ENCODE measurements around the gene RPS16. TPM values are rescaled to one million over a fixed set of nuclear protein-coding genes. Genes with fewer than 3 reads are reported as not detected.

The RPS16 gene
- total and polyA plus RNA-seq, 2 of the 13 experiments (the other 11 are each of a cell fraction or from before 2014, with no cell fraction given) = 488 to 2,583 TPM

DNA sequence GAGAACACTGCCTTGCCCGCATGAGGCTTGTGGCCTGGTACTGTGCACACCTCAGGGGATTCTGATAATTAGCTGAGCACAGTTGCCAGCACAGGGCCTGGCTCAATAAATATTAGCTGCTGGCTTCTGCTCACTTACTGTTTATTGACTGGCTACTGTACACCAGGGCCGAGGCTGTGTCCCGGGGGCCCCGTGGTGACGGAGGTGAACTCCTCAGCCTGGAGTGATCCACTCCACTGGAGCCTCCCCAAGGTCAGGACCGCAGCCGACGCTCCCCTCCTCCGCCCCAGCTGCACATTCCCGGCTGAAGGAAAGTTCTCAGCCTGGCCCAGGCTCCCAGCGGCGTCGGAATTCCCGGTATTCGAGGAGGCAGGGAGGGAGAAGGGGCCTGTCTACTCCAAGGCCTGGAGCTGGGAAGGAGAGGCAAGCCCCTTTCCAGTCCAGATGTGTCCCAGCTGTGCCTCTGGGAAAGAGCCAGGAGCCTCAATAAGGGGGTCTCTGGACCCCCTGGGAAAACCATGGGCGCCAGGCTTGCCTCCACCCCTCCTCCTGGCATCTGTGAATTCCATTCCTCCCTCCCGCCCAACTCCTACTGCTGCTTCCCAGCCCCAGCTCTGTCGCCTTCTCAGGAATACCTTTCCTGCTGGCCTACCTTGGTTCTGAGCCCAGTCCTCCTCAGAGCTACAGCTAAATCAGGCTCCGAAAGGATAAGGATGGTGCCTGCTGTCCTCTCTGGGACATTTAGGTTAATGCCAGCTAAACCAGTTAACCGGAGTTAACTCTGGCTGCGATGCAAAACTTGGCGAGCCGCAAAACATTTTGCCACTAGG is 7.3 kb downstream of the RPS16 start (continued):
- TF ChIP-seq, protein P1, sequence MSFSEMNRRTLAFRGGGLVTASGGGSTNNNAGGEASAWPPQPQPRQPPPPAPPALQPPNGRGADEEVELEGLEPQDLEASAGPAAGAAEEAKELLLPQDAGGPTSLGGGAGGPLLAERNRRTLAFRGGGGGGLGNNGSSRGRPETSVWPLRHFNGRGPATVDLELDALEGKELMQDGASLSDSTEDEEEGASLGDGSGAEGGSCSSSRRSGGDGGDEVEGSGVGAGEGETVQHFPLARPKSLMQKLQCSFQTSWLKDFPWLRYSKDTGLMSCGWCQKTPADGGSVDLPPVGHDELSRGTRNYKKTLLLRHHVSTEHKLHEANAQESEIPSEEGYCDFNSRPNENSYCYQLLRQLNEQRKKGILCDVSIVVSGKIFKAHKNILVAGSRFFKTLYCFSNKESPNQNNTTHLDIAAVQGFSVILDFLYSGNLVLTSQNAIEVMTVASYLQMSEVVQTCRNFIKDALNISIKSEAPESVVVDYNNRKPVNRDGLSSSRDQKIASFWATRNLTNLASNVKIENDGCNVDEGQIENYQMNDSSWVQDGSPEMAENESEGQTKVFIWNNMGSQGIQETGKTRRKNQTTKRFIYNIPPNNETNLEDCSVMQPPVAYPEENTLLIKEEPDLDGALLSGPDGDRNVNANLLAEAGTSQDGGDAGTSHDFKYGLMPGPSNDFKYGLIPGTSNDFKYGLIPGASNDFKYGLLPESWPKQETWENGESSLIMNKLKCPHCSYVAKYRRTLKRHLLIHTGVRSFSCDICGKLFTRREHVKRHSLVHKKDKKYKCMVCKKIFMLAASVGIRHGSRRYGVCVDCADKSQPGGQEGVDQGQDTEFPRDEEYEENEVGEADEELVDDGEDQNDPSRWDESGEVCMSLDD (CRISPR knock-in tag; IDR thresholded peaks at IDR 0.05; ENCODE audit: borderline replicate concordance) = no peak
- TF ChIP-seq, protein P2, sequence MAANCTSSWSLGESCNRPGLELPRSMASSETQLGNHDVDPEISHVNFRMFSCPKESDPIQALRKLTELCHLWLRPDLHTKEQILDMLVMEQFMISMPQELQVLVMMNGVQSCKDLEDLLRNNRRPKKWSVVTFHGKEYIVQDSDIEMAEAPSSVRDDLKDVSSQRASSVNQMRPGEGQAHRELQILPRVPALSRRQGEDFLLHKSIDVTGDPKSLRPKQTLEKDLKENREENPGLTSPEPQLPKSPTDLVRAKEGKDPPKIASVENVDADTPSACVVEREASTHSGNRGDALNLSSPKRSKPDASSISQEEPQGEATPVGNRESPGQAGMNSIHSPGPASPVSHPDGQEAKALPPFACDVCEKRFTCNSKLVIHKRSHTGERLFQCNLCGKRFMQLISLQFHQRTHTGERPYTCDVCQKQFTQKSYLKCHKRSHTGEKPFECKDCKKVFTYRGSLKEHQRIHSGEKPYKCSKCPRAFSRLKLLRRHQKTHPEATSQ (CRISPR knock-in tag; IDR thresholded peaks at IDR 0.05; ENCODE audit: borderline replicate concordance) = no peak
- no peak for TF ChIP-seq U2AF2 (IDR thresholded peaks at IDR 0.05; ENCODE audit: low read depth, low read length)
- TF ChIP-seq NR2F1 (CRISPR knock-in tag; IDR thresholded peaks at IDR 0.05) = no peak
- TF ChIP-seq, protein P3, sequence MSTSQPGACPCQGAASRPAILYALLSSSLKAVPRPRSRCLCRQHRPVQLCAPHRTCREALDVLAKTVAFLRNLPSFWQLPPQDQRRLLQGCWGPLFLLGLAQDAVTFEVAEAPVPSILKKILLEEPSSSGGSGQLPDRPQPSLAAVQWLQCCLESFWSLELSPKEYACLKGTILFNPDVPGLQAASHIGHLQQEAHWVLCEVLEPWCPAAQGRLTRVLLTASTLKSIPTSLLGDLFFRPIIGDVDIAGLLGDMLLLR (CRISPR knock-in tag; IDR thresholded peaks at IDR 0.05) = no peak
- TF ChIP-seq DPF2 (CRISPR knock-in tag; IDR thresholded peaks at IDR 0.05; ENCODE audit: borderline replicate concordance, low read depth) = no peak
- TF ChIP-seq GABPB1 (CRISPR knock-in tag; IDR thresholded peaks at IDR 0.05) = 0 out of 2 replicates have a peak, but pooled peaks have one; percentile 38
- TF ChIP-seq EZH2 (conservative IDR thresholded peaks at IDR 0.05; ENCODE audit: low read depth, low read length) = no peak
- TF ChIP-seq, protein P4, sequence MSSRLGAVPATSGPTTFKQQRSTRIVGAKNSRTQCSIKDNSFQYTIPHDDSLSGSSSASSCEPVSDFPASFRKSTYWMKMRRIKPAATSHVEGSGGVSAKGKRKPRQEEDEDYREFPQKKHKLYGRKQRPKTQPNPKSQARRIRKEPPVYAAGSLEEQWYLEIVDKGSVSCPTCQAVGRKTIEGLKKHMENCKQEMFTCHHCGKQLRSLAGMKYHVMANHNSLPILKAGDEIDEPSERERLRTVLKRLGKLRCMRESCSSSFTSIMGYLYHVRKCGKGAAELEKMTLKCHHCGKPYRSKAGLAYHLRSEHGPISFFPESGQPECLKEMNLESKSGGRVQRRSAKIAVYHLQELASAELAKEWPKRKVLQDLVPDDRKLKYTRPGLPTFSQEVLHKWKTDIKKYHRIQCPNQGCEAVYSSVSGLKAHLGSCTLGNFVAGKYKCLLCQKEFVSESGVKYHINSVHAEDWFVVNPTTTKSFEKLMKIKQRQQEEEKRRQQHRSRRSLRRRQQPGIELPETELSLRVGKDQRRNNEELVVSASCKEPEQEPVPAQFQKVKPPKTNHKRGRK (CRISPR knock-in tag; IDR thresholded peaks at IDR 0.05) = no peak
- no peak for TF ChIP-seq RELA (CRISPR knock-in tag; IDR thresholded peaks at IDR 0.05)
- no peak for TF ChIP-seq ZNF383 (CRISPR knock-in tag; IDR thresholded peaks at IDR 0.05; ENCODE audit: borderline replicate concordance)
- no peak for TF ChIP-seq ZZZ3 (CRISPR knock-in tag; IDR thresholded peaks at IDR 0.05; ENCODE audit: borderline replicate concordance)
- TF ChIP-seq ZNF709 (CRISPR knock-in tag; IDR thresholded peaks at IDR 0.05) = no peak
- no peak for TF ChIP-seq TAF15 (IDR thresholded peaks at IDR 0.05; ENCODE audit: low read depth, low read length, poor library complexity, severe bottlenecking)
- TF ChIP-seq MLLT10 (CRISPR knock-in tag; IDR thresholded peaks at IDR 0.05) = no peak
- no peak for TF ChIP-seq JUNB (CRISPR knock-in tag; IDR thresholded peaks at IDR 0.05; ENCODE audit: borderline replicate concordance)
- TF ChIP-seq HES4 (CRISPR knock-in tag; IDR thresholded peaks at IDR 0.05; ENCODE audit: borderline replicate concordance) = no peak
- no peak for TF ChIP-seq ZNF337 (CRISPR knock-in tag; IDR thresholded peaks at IDR 0.05; ENCODE audit: borderline replicate concordance, low read depth)
- TF ChIP-seq RXRA (CRISPR knock-in tag; IDR thresholded peaks at IDR 0.05) = peak; percentile 38; the same call in 1 of the 2 replicates
- no peak for TF ChIP-seq KLF6 (CRISPR knock-in tag; IDR thresholded peaks at IDR 0.05)
- TF ChIP-seq NFKBIZ (CRISPR knock-in tag; IDR thresholded peaks at IDR 0.05) = no peak
- TF ChIP-seq MEIS1 (CRISPR knock-in tag; IDR thresholded peaks at IDR 0.05; ENCODE audit: borderline replicate concordance) = 0 out of 2 replicates have a peak, but pooled peaks have one; percentile 5
- TF ChIP-seq ZNF607 (CRISPR knock-in tag; IDR thresholded peaks at IDR 0.05; ENCODE audit: borderline replicate concordance) = no peak

Data from HepG2 (cell line).